Measurements from ENCODE around the gene NUTF2. TPM values are rescaled to one million over a fixed set of nuclear protein-coding genes. Genes with fewer than 3 reads are reported as not detected.

Gene NUTF2
- total RNA-seq, 1 experiment from 2014 or later: 200 TPM

DNA sequence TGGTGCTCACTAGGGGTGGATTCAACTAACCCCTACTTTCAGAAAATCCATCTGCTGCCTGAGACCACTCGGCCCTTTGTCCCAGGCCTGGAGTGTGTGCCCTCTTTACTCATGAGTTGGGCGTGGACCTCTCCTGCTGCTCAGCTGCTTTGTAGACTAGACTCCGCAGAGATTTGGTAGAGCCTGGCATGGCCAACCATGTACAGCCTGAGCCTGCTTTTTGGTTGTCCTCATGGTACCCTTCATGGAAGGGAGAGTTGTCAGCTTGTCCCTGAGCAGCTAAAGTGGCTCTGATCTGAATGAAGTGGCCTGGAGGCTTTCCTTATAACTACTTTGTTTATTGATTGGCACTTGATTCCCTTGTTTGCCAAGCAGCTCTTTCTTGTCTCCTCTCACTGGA, 27.6 kb downstream of the NUTF2 start (continued):
- TF ChIP-seq, protein P1, sequence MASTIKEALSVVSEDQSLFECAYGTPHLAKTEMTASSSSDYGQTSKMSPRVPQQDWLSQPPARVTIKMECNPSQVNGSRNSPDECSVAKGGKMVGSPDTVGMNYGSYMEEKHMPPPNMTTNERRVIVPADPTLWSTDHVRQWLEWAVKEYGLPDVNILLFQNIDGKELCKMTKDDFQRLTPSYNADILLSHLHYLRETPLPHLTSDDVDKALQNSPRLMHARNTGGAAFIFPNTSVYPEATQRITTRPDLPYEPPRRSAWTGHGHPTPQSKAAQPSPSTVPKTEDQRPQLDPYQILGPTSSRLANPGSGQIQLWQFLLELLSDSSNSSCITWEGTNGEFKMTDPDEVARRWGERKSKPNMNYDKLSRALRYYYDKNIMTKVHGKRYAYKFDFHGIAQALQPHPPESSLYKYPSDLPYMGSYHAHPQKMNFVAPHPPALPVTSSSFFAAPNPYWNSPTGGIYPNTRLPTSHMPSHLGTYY (CRISPR knock-in tag; IDR thresholded peaks at IDR 0.05): no peak
- TF ChIP-seq MXD4 (CRISPR knock-in tag; IDR thresholded peaks at IDR 0.05; ENCODE audit: borderline replicate concordance): no peak

DNA sequence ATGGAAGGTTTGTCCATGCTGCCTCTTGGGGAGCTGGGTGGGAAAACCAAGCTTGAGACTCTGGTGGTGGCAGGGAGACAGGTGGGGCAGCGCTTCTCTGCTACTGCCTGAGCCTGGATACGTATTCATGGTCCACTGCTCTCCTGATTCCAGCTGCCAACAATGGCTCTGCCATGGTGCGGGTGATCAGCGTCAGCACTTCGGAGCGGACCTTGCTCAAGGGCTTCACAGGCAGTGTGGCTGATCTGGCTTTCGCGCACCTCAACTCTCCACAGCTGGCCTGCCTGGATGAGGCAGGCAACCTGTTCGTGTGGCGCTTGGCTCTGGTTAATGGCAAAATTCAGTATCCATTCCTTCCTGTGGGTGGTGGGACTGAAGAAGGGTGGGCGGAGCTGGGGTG, 30.3 kb downstream of the NUTF2 start:
- peaks cover 15% of the 10 kb centered on the region for H3K4me1 Mint-ChIP-seq
- no peak for TF ChIP-seq RORB (CRISPR knock-in tag; IDR thresholded peaks at IDR 0.05)
- TF ChIP-seq ZBTB21 (CRISPR knock-in tag; IDR thresholded peaks at IDR 0.05; ENCODE audit: borderline replicate concordance): no peak
- no peak for TF ChIP-seq ZNF396 (CRISPR knock-in tag; IDR thresholded peaks at IDR 0.05; ENCODE audit: borderline replicate concordance)
- TF ChIP-seq ZNF423 (CRISPR knock-in tag; IDR thresholded peaks at IDR 0.05): no peak
- TF ChIP-seq, protein P2, sequence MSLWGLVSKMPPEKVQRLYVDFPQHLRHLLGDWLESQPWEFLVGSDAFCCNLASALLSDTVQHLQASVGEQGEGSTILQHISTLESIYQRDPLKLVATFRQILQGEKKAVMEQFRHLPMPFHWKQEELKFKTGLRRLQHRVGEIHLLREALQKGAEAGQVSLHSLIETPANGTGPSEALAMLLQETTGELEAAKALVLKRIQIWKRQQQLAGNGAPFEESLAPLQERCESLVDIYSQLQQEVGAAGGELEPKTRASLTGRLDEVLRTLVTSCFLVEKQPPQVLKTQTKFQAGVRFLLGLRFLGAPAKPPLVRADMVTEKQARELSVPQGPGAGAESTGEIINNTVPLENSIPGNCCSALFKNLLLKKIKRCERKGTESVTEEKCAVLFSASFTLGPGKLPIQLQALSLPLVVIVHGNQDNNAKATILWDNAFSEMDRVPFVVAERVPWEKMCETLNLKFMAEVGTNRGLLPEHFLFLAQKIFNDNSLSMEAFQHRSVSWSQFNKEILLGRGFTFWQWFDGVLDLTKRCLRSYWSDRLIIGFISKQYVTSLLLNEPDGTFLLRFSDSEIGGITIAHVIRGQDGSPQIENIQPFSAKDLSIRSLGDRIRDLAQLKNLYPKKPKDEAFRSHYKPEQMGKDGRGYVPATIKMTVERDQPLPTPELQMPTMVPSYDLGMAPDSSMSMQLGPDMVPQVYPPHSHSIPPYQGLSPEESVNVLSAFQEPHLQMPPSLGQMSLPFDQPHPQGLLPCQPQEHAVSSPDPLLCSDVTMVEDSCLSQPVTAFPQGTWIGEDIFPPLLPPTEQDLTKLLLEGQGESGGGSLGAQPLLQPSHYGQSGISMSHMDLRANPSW (CRISPR knock-in tag; conservative IDR thresholded peaks at IDR 0.05; ENCODE audit: low read depth): no peak
- TF ChIP-seq NR2C2 (CRISPR knock-in tag; IDR thresholded peaks at IDR 0.05): no peak
- no peak for TF ChIP-seq OVOL2 (CRISPR knock-in tag; IDR thresholded peaks at IDR 0.05; ENCODE audit: borderline replicate concordance)
- no peak for TF ChIP-seq NFYB (CRISPR knock-in tag; conservative IDR thresholded peaks at IDR 0.05; ENCODE audit: low read depth)
- TF ChIP-seq TEAD1 (CRISPR knock-in tag; IDR thresholded peaks at IDR 0.05): no peak
- no peak for TF ChIP-seq TP53 (CRISPR knock-in tag; IDR thresholded peaks at IDR 0.05)
- TF ChIP-seq CREM (CRISPR knock-in tag; IDR thresholded peaks at IDR 0.05): no peak
- TF ChIP-seq ETV6 (CRISPR knock-in tag; IDR thresholded peaks at IDR 0.05): no peak
- no peak for TF ChIP-seq KAT7 (CRISPR knock-in tag; IDR thresholded peaks at IDR 0.05; ENCODE audit: borderline replicate concordance)
- TF ChIP-seq, protein P3, sequence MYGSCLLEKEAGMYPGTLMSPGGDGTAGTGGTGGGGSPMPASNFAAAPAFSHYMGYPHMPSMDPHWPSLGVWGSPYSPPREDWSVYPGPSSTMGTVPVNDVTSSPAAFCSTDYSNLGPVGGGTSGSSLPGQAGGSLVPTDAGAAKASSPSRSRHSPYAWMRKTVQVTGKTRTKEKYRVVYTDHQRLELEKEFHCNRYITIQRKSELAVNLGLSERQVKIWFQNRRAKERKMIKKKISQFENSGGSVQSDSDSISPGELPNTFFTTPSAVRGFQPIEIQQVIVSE (CRISPR knock-in tag; IDR thresholded peaks at IDR 0.05; ENCODE audit: borderline replicate concordance): no peak
- no peak for TF ChIP-seq CBFB (CRISPR knock-in tag; IDR thresholded peaks at IDR 0.05; ENCODE audit: low read depth)
- ChIA-PET POLR2A (no interaction called here), CTCF (interaction anchor here (1.3 kb wide), 1 partner anchor 60 kb away, joined by 4 read pairs; no protein-coding TSS in a partner anchor)
- H3K4me3 Mint-ChIP-seq: no peak overlapping the region
- no peak overlapping the region for H3K27ac Mint-ChIP-seq
- peaks cover 49% of the 10 kb centered on the region for H3K36me3 Mint-ChIP-seq
- H3K9me3 Mint-ChIP-seq: no peaks in the 10 kb centered on the region
- no peaks in the 10 kb centered on the region for H3K27me3 Mint-ChIP-seq (ENCODE audit: low read depth)
- no peak for DNase-seq (ENCODE audit: low spot score)
- ATAC-seq: no peak

DNA sequence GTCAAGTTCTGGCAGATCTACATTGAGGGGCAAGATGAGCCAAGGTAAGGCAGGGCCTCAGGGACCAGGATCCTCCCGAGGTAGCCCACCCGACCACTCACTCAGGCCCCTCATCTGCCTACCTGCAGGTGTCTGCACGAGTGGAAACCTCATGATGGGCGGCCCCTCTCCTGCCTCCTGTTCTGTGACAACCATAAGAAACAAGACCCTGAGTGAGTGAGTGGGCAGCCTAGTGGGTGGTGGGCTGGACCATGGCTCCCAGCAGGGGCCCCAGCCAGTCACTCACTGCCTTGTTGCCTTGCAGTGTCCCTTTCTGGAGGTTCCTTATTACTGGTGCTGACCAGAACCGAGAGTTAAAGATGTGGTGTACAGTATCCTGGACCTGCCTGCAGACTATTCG, 31.5 kb downstream of the NUTF2 start:
- H3K36me3 Mint-ChIP-seq: peaks cover 52% of the 10 kb centered on the region
- H3K4me1 Mint-ChIP-seq: peaks cover 10% of the 10 kb centered on the region
- DNase-seq (ENCODE audit: low spot score): no peak
- ChIA-PET CTCF (no interaction called here), POLR2A (no interaction called here)
- no peak overlapping the region for H3K27ac Mint-ChIP-seq
- H3K9me3 Mint-ChIP-seq: no peaks in the 10 kb centered on the region
- no peak for ATAC-seq
- H3K4me3 Mint-ChIP-seq: no peak overlapping the region
- H3K27me3 Mint-ChIP-seq (ENCODE audit: low read depth): no peaks in the 10 kb centered on the region
- TF ChIP-seq ZBTB21 (CRISPR knock-in tag; IDR thresholded peaks at IDR 0.05; ENCODE audit: borderline replicate concordance) (no peak), ZNF219 (CRISPR knock-in tag; IDR thresholded peaks at IDR 0.05; ENCODE audit: borderline replicate concordance) (no peak), MXD4 (CRISPR knock-in tag; IDR thresholded peaks at IDR 0.05; ENCODE audit: borderline replicate concordance) (no peak), NR2C2 (CRISPR knock-in tag; IDR thresholded peaks at IDR 0.05) (no peak)
- TF ChIP-seq, protein P4, sequence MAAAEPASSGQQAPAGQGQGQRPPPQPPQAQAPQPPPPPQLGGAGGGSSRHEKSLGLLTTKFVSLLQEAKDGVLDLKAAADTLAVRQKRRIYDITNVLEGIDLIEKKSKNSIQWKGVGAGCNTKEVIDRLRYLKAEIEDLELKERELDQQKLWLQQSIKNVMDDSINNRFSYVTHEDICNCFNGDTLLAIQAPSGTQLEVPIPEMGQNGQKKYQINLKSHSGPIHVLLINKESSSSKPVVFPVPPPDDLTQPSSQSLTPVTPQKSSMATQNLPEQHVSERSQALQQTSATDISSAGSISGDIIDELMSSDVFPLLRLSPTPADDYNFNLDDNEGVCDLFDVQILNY (CRISPR knock-in tag; IDR thresholded peaks at IDR 0.05): no peak
- TF ChIP-seq, protein P5, sequence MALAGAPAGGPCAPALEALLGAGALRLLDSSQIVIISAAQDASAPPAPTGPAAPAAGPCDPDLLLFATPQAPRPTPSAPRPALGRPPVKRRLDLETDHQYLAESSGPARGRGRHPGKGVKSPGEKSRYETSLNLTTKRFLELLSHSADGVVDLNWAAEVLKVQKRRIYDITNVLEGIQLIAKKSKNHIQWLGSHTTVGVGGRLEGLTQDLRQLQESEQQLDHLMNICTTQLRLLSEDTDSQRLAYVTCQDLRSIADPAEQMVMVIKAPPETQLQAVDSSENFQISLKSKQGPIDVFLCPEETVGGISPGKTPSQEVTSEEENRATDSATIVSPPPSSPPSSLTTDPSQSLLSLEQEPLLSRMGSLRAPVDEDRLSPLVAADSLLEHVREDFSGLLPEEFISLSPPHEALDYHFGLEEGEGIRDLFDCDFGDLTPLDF (CRISPR knock-in tag; IDR thresholded peaks at IDR 0.05): no peak
- TF ChIP-seq, protein P6, sequence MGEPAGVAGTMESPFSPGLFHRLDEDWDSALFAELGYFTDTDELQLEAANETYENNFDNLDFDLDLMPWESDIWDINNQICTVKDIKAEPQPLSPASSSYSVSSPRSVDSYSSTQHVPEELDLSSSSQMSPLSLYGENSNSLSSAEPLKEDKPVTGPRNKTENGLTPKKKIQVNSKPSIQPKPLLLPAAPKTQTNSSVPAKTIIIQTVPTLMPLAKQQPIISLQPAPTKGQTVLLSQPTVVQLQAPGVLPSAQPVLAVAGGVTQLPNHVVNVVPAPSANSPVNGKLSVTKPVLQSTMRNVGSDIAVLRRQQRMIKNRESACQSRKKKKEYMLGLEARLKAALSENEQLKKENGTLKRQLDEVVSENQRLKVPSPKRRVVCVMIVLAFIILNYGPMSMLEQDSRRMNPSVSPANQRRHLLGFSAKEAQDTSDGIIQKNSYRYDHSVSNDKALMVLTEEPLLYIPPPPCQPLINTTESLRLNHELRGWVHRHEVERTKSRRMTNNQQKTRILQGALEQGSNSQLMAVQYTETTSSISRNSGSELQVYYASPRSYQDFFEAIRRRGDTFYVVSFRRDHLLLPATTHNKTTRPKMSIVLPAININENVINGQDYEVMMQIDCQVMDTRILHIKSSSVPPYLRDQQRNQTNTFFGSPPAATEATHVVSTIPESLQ (CRISPR knock-in tag; IDR thresholded peaks at IDR 0.05): no peak
- TF ChIP-seq, protein P7, sequence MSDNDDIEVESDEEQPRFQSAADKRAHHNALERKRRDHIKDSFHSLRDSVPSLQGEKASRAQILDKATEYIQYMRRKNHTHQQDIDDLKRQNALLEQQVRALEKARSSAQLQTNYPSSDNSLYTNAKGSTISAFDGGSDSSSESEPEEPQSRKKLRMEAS (CRISPR knock-in tag; IDR thresholded peaks at IDR 0.05): no peak
- TF ChIP-seq, protein P8, sequence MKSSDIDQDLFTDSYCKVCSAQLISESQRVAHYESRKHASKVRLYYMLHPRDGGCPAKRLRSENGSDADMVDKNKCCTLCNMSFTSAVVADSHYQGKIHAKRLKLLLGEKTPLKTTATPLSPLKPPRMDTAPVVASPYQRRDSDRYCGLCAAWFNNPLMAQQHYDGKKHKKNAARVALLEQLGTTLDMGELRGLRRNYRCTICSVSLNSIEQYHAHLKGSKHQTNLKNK (CRISPR knock-in tag; IDR thresholded peaks at IDR 0.05): no peak

All from WTC11 (cell line).